Stimulated activated CD4-positive, alpha-beta T cell treated with anti-CD3 and anti-CD28 coated beads, Interleukin-15, amount 100 ng/mL, for 24 hours (primary cell): ENCODE data around the gene CDH13.

Experiments
- DNase-seq: peaks from one replicate; pipeline ENCODE4 v3.0.0-alpha.2; 2020

CDH13 gene

DNA sequence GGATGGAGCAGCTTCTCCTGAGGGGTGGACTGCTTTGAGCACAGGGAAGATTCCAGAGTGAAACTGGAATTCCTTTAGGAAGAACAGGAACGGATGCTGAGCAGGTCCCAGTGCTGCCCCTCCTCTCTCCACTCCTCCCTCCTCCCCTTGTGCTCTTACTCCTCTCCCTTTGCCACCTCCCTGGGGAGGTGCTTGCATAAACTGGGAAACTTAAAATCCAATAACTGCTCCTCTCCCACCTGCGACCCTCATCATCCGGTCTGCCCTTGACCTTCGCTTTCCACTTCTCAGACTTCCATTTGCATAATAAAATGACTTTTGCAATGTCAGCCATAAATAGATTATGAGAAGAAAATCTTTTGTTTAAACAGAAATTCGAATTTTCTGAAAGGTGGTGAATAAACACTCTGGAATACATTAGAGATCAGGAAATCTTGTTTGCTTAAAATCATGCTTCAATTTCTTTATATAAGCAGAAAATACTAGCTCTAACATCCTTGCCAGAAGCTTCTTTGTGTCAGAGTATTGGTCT, 1204.8 kb downstream of the CDH13 start:
- no peak for DNase-seq

- DNase-seq = no peak
Observed at GRCh38 chr16:83833921-83834320, 1207.2 kb downstream of the CDH13 start.

- no peak for DNase-seq
Observed at GRCh38 chr16:83835586-83836566, 1209.1 kb downstream of the CDH13 start.

- no peak for DNase-seq
Observed at GRCh38 chr16:83837566-83837965, 1210.8 kb downstream of the CDH13 start.

GRCh38 chr16:83838151-83838550, 1211.4 kb downstream of the CDH13 start:
- DNase-seq = no peak

DNA sequence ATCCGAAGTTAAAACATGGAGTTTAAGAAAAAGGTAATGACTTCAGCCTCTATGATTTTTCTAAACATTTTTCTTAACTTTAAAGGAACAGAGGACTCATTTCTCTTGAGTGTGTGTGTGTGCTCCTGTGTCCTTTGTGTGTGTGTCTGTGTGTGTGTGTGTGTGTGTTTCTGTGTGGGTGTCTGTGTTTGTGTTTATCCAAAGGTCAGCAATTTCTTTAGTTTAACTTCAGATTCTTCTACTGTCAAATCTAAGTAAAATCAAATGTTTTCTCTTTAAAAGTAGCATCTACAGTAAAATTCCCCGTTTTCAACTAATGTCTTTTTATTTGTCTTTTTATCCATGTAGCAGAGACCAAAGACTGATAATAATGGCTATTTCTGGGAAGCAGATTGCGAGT, 1212.8 kb downstream of the CDH13 start:
- DNase-seq = no peak

DNA sequence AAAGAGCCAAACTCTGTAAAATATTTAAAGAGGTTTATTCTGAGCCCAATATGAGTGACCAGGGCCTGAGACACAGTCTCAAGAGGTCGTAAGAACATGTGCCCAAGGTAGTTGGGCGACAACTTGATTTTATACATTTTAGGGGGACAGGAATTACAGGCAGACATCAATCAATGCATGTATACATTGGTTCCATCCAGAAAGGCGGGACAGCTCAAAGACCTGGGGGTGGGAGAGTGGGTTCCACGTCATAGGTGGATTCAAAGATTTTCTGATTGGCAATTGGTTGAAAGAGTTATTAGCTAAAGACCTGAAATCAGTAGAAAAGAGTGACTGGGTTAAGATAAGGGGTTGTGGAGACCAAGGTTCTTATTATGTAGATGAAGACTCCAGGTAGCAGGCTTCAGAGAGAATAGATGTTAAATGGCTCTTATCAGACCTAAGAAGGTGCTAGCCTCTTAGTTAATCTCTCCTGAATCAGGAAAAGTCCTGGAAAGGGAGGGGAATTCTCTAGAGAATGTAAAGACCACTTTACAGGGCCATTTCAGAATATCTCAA, 1213.4 kb downstream of the CDH13 start:
- no peak for DNase-seq

GRCh38 chr16:83842291-83842690, 1215.5 kb downstream of the CDH13 start:
- DNase-seq = no peak

DNA sequence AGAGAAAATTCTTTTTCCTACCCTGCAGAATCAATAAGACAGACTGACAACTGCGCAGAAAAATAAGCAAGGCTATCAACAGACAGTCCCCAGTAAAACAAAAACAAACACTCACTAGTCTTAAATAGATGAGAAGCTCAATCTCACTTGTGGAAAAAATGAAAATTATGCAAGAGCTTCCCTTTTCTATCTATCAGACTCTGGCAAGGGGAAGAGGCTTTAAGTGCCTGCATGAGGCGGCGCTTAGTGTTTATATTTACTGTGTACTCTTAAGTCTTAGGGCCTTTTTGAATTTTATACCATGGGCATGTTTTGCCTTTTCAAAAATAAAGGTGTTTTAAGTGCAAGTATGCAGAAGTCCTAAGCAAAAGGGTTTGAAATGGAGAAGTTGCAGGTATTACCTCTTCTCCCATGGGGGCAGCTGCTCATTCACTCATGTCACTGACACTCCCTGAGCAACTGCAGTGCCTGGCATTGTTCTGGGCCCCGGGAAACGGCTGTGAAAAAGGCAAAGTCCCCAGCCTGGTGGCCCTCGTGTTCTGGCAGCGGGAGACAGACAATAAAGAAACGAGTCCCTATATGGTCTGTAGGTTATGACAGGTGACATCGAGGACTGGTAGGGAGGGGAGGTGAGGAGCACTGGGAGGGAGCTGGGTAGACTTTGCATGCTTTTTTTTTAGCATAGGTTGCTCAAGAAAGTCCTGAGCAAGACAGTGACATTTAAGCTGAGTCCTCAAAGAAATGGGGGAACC, 1216.2 kb downstream of the CDH13 start:
- DNase-seq = no peak

GRCh38 chr16:83843657-83844056, 1216.9 kb downstream of the CDH13 start:
- DNase-seq = no peak

- no peak for DNase-seq
Observed at GRCh38 chr16:83845263-83845662, 1218.5 kb downstream of the CDH13 start.

DNA sequence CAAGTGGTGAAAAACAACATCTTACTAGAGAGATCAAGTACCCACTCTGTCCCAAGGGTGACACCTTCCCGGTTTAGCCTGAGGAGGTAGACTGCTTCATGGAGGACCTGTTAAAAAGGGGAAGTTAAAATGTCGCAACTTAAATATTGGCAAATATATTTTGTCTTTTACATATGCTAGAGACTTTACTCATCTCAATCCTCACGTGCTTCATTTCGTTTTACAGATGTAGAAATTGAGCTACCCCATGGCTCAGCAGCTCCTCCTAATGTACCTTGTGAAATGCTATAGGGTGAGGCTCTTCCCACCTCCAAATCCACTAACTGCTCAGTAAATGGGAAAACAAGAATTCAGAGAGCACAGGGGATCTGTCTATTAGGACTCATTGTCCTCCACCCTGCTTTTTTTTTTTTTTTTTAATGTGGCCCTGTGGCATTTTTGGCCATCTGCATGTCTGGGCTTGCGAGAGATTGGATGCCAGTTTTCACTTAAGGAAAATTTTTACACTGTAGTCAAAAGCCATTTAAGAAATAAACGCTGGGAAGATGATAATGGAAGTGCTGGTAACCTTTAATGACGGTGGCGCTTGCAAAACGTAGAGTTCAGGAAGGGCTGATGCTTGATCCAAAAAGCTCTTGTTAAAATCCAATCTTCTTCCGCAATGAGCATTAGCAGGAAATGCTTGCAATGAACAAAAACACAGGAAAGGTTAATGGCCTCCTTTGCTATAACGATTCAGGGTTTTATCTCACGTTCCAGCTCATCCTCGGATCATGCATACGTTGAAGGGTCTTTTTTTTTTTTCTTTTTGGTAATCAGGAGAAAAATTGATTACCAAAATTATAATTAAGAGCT, 1220.8 kb downstream of the CDH13 start:
- DNase-seq = no peak

DNA sequence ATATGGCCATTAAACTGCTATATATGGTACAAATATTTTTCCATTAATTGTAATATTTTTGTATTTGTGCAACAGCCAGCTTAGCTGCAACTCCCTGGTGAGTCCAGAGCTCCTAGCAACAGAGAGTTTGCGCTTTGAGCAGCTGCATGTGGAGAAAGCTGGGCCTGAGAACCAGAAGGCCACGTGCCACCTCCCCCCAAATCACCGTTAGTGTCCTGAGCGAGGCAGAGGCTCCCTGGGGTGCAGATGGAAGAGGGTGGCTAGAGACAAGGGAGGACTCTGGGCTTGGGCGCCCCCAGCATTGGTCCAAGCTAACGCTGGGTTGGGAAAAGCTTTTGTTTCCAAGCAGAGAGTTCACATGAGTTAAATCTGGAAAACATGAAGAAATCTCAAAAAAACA, 1222.7 kb downstream of the CDH13 start:
- DNase-seq = no peak
